HG03159 (cell line): ENCODE results near the gene MUC4.
"Not testable (repeated sequence)": the region's sequence is repeated elsewhere in the genome, so short reads cannot be mapped to it uniquely, and the experiment has no call there.

Experiments used
- ATAC-seq: cut with Tn5 transposase; IDR thresholded peaks from one replicate; pipeline ENCODE4 v1.9.1; 2021; ENCODE audit warnings: mild to moderate bottlenecking, moderate library complexity; ENCODE audit not compliant: unreplicated experiment

The MUC4 gene

DNA sequence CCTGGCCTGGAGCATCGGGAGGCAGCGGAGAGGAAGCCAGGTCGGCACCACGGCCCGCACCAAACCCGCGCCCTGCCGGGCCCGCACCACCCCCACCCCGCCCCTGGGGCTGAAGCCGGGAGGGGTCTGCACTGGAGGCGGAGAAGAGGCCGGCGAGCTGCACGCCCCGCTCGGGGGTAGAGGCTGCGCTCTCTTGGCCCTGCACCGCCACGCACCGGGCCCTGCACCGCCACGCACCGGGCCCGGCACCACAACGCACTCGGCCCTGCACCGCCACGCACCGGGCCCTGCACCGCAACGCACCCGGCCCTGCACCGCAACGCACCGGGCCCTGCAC, 49.5 kb downstream of the MUC4 start:
- no peak for ATAC-seq

DNA sequence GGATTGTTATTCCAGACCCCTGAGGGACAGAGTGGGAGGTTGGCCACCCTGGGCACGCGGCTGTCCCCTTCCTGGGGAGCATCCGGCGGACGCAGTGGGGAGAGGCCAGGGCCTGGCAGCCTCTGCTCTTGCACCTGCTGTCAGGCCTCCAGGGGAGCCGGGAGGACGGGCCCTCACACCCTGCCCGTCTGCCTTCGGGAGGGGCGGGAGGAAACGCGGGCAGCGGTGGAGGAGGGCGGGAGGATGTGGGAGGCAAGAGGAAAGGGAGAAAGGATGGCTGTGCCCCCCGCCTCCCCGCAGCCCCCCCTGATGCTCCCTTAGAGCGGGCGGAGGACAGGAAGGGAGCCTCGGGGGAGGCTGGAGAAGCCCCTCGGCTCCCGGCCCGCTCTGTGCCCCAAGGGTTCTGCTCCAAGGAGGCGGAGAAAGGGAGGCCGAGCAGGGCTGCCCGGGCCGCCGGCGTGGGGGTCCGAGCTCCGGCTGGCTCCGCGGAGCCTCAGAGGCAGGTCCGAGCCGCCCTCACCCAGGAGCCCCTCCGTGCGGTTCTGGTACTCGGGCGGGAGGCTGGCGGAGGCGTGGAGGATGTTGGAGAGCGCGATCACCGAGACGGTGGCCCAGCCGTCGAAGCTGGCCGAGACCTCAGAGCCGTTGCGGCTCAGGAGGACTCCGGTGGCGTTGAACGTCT, 50.0 kb downstream of the MUC4 start:
- ATAC-seq = no peak

DNA sequence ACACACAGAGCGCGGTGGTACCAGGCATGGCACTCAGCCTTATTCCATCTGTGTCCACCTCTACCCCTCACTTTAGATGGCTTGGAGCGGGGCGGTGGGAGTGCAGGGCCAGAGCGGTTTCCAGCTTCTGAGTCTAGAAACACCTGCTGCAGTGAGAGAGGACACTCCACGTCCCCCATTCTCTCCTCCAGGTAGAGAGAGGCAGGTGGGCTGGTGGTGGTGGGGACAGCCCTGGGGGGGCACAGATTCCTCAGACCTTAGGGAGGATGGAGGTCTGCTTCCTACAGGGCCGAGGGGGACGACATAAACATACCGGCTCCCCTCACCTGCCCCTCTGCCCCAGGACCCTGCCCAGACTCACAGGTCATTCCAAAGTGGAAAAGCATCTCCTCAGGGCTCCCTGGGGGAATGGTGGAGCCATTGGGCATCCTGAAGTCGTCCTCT, 50.6 kb downstream of the MUC4 start:
- ATAC-seq = no peak

DNA sequence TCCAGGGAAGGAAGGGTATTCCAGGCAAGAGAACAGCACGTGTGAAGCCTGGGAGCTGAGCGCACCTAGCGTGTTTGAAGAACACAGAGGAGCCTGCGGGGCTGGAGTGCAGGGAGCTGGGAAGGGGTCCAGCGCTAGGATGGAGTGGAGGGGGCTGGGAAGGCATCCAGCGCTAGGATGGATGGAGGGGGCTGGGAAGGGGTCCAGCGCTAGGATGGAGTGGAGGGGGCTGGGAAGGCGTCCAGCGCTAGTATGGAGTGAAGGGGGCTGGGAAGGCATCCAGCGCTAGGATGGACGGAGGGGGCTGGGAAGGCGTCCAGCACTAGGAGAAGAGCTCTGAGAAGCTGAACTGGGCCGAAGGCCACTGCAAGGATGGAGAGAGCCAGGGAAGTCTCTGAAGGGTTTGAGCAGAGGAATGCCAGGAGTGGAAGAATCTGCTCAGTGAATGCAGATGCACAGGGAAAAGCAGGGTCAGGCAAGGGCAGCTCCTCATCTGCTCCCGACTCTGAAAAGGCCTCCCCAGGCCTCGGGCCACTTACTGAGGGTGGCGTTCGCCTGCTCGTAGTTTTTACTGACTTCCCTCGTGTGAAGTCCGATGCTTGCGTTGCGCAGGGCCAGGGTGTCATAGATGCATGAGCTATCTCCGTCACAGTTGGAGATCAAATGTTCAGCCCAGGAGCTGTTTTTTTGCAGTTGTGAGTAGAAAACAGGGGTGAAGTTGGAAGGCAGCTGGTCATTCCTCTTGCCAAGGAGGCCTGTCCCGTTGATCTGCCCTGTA, 51.2 kb downstream of the MUC4 start:
- no peak for ATAC-seq

DNA sequence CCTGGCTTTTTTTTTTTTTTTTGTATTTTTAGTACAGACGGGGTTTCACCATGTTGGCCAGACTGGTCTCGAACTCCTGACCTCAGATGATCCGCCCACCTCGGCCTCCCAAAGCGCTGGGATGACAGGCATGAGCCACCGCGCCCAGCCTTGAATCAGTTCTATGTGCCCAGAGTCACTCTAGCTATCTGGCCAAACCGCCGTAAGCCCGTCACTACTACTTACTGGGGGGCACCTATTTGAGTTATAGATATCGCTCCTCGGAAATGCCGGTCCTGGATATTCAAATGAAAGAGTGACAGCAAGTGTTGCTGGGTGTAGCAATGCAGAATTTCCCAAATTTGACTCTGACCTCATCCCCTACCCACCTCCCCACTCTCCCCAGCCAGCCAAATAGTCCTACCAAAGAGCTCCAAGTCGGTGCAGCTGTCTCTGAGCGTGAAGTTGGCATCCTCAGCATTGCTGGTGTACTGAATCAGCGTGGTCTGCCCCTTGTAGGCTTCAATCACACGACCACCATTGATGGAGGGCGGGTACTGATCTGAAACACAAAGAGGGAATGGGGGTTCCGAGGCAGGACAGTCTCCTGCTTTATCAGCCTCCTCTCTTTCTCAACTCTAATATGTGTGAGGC, 52.9 kb downstream of the MUC4 start:
- ATAC-seq = no peak

DNA sequence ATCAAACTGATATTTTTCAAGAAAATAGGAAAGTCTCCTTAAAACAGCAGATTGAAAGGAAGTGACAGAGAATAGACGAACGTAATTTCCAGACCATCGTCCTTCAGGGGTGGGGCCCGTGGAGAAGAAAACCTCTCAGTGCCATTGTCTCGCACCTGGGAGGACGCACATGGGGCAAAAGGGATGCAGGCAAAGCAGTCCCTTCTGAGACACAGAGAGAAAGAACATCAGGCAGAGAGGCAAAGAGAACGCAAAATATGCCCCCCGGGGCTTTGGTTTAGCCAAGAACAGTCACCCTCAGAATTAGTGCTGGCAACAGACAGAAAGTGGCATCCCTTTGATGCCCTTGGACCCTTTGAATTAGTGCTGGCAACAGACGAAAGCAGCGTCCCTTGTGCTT, 53.9 kb downstream of the MUC4 start:
- no peak for ATAC-seq

DNA sequence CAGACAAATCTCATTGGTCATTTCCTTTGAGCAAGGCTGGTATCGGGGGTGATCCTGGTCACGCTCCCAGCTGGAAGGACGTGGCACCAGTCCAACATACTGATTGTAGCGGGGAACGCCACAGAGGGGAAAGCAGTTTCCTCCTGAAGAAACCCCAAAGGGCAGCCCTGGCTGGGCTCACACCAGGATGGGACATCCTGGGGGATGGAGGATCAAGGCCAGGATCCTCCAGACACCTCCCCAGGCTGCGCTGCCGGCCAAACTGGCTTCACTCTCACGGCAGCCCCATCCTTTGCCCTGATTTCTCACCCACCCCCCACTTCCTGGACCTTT, 54.3 kb downstream of the MUC4 start:
- ATAC-seq = no peak

DNA sequence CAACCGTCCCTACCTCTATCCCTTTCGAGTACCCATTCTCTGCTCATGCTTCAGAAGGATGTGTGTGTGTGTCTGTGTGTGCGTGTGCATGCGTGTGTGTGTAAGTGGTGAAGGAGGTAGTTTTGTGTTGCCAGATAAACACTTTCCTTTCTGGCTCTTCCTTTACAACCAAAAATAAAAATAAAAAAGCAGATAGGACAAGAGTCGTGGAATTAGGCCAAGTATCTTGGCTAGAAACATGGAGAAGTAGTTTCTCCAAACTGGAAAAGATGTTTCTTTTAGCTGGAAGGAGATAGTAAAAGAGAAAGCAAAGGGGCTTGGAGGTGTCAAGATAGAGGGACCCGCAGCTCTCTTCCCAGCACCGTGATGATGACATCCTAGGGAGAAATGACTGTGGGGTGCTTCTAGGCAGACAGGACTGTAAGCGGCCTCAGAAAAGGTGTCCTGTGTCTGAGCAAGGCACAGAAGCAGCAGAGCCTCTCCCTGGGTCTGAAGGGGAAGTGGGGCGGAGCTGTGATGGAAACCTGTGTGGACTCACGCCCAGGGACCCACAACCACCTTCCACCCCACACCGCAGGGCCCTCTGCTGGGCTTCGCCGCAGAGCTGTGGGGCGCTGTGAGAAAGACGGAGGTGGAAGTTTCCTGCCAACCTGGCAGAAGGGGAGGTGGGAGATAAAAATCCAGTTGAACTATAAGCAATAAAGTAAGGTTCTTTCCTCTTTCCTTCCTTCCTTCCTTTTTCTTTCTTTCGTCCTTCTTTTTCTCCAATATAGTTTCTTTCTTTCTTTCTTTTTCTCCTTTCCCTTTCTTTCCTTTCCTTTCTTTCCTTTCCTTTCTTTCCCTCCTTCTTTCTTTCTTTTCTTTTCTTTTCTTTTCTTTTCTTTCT, 55.7 kb downstream of the MUC4 start:
- no peak for ATAC-seq

DNA sequence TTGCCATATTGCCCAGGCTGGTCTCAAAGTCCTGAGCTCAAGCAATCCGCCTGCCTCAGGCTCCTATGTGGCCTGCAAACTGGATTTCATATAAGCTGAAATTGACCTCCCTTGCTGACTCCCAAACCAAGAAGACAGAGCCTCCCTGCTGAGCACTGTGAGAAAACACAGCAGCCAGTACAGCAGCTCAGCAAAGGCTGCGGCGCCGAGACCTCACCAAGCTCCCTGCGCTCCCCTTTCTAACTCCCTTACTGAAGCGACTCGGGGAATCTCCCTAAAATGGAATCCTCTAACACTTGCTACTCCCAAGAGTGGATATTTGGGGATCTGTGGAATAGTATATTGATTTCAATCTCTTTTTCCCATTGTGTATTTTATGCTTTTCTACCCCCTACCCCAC, 56.3 kb downstream of the MUC4 start:
- no peak for ATAC-seq

DNA sequence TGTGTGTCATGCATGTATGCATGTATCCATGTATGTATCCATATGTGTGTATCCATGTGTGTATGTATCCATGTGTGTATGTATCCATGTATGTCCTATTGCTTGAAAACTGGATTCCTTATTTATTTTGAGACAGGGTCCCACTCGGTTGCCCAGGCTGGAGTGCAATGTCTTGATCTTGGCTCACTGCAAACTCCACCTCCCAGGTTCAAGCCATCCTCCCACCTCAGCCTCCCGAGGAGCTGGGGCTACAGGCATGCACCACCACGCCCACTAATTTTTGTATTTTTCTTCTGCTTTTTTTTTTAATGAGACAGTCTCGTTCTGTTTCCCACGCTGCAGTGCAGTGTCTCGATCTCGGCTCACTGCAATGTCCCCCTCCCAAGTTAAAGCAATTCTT, 56.8 kb downstream of the MUC4 start:
- ATAC-seq = no peak

DNA sequence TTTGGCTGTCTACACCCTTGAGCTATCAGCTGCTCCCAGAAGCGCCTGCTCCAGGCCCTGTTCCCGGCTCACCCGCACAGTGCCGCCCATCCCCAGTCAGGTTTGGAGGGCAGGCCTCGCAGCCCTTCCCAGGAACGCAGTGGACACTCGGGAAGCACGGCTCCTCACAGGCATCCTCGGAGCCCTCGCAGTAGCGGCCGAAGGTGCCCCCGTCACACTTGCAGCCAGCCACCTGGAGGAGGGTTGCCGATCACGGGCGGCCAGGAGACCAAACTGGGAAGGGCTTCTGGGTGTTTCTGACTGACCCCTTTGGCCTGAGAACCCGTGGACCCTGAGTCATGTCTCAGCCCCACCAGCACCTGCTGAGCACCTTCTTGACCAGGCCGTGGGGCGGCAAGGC, 57.6 kb downstream of the MUC4 start:
- no peak for ATAC-seq

DNA sequence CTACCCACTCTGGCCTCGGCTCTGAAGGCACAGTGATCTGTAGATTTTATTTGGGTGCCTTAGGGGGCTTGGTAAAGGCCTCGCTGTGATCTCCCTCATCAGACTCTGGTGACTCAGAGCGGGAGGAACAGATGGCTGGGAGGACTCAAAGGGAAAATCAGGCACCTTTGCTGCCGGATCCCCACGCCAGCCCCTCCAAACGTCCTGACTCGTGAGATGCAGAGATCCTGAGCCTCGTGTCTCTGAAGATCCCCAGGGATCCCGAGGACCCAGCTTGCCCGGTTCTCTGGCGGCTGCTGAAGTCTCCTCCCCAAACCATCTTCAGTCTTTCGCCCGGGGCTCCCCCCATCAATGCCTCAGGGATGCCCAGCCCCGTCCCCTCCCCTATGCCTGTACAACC, 58.1 kb downstream of the MUC4 start:
- ATAC-seq = no peak

DNA sequence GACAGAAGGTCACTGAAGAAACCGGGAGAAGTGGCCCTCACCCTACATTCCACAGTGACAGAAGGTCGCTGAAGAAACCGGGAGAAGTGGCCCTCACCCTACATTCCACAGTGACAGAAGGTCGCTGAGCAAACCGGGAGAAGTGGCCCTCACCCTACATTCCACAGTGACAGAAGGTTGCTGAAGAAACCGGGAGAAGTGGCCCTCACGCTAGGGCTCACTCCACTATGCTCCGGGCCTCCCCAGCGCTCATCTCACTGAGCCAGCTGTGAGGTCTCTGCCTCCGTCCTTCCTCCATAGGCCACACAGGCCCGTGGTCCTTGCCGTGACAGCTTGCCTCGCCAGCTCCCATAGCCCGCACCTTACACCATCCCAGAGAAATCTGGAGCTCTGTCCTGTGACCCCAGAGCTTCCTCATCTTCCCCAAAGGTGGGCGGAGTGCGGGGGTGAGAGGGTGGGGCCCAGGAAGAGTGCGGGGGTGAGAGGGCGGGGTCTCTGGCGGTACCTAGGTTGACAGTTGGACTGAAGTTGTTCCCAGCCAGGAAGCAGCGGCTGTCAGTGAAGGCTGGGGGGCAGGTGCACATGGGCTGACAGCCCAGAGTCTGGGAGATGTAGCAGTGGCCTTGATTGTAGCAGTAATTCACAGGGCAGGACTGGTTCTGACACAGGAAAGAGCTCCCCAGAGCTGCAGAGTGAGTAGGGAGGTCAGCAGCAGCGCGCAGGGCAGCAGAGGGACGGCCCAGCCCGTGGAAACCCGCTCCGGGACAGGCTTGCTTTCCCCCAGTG, 59.0 kb downstream of the MUC4 start:
- no peak for ATAC-seq

DNA sequence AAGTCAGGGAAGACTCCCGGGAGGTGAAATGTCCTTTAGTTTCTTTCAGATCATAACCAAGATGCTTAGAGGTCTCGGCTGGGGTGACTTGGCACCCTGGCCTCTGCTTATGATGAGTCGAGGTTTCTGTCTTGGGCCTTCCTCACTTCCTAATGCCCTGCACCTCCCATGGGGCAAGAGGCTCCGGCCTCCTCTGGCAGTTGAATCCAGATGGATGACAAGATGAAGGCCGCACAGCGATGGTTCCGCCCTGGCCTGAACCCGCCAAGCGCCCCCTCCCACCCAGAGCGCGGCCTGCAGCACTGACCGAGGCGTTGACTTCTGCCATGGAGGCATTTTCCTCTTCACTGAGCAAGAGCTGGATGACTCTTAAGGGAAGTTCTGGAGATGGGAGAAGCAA, 59.7 kb downstream of the MUC4 start:
- ATAC-seq = no peak

DNA sequence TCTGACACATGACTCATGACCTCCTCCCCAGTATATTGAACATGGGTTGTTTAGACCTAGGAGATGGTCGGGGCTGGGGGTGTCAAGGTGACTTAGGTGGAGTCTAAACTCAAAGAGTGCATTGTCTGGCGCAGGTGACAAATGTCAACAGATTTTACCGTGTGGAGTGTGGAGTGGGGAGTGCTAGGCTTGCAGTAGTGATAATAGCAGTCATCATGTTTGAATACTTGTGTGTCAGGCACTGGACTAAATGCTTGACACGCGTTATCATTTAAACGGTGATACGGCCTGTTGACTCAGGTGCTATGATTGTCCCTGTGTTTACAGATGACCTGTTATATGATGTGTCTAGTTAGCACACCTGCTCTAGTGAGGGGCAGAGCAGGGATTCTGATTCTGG, 60.2 kb downstream of the MUC4 start:
- no peak for ATAC-seq

DNA sequence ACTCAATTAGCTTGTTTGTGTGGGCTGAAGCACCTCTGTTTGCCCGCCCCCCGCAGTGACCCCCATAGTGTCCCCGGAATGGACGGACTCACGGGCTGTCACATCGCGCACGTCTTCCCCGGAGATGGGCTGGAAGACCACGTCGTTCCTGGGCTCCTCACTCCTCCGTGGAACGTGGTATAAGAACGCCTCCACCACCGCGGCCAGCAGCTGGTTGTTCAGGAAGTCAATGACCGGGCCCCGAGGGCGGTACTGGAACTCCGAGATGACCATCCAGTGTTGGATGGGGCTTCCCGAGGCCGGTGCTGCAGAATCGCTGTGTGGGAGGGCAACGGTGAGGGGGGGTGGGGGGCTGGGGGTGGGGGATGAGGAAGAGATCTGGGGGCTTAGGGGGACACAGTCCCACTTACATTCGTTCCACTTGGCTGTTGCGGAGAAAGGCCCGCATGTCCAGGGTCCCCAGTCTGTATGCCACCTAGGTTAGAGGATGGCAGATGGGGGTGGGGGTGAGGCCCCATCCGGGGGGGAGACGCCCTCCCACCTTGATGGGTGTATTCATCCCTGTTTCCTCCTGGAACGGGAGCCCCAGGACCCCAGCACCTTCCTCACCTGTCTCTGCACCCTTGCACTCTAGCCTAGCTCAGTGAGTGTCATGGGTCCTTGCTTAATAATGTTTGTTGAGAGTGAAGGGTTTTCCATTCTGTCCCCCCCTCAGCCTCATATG, 60.8 kb downstream of the MUC4 start:
- ATAC-seq = no peak

DNA sequence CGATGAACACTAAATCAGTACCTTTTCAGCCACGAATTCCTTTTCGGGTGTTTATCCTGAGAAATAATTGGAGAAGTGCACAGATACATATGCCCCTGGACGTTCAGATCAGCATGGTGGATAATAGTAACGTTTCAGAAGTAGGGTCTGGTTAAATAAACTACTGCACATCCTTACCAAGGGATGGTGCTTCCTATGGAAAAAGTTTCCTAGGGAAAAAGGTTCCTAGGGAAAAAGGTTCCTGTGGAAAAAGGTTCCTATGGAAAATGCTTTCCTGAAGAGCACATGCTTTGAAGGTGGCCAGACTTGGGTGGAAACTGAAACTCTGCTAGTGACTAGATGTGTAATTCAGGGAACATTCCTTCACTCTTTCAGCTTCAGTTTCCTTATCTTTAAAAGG, 62.6 kb downstream of the MUC4 start:
- ATAC-seq = not testable (repeated sequence)

DNA sequence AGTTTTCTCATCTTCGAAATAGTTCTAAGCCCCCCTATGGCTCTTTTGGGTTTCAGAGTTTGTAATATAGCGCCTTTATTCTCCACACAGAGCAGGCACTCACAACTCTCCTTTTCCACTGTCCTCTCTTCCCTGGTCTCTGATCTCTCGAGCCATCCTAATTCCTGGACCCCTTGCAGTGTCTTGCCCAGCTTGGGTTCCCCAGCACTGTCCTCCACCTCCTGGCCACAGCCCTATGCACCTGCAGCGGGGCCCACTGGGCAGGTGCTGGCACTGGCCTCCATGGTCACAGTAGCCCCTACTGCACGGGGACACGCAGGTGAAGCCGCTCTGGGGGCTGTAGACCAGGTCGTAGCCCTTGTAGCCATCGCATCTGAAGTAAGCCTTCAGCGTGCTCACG, 63.1 kb downstream of the MUC4 start:
- no peak for ATAC-seq

DNA sequence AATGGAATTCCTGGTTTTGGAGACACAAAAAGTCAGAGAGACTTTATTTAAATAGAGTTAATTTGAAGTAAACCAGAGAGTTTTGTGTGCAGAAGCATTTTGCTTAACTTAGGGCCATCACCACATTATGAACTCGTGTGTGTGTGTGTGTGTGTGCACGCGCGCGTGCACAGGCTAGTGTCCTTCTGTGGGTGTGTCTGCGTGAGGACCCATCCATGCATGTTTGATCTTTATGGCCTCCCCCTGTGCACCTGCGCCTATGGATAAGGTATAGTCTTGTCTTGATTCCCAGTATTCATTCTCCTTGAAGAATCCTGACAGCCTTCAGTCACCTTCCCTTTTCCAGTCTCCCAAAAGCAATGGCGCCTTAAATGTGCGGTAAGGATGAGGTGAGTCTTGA, 65.0 kb downstream of the MUC4 start:
- ATAC-seq = no peak

DNA sequence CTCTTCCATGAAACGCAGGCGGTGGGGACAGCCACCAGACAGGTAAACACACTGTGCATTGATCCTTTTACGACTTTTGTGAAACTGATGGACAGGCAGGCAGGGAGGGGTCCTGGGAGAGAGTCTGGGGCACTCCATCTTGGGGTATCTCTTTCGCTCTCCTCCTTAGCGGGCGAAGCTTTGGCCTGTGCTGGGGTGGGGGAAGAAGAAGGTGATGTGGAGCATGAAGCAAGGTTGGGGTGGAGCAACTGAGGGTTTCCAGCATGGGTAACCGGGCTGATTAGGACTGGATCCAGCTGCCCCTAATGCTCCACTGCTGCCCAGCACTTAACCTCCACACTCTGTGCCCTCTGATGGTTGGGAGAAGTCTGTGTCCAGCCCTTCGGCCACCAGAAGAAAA, 65.4 kb downstream of the MUC4 start:
- no peak for ATAC-seq
